ENCODE measurements around the gene PLCXD1.
"Not testable (repeated sequence)": the region's sequence is repeated elsewhere in the genome, so short reads cannot be mapped to it uniquely, and the experiment has no call there.

The PLCXD1 gene

GRCh38 chrX:351324-351641, 70.1 kb downstream of the PLCXD1 start:
- DNase-seq (ENCODE audit: low read depth), result not testable (repeated sequence)

DNA sequence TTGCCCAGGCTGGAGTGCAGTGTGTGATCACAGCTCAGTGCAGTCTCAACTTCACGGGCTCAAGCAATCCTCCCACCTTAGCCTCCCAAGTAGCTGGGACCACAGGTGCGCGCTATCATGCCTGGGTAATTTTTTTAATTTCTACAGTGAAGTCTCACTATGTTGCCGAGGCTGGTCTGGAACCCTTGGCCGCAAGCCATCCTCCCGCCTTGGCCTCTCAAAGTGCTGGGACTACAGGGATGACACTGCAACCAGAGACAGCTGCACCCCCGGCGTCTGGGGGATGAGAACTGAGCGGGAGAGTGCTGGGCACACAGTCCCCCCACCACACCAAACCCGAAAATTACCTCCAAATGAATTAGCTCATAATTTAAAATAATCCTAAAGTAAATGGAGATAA, 70.6 kb downstream of the PLCXD1 start:
- DNase-seq (ENCODE audit: low read depth), result no peak

- DNase-seq (ENCODE audit: low read depth), result no peak
Observed at GRCh38 chrX:352181-352580, 71.0 kb downstream of the PLCXD1 start.

DNA sequence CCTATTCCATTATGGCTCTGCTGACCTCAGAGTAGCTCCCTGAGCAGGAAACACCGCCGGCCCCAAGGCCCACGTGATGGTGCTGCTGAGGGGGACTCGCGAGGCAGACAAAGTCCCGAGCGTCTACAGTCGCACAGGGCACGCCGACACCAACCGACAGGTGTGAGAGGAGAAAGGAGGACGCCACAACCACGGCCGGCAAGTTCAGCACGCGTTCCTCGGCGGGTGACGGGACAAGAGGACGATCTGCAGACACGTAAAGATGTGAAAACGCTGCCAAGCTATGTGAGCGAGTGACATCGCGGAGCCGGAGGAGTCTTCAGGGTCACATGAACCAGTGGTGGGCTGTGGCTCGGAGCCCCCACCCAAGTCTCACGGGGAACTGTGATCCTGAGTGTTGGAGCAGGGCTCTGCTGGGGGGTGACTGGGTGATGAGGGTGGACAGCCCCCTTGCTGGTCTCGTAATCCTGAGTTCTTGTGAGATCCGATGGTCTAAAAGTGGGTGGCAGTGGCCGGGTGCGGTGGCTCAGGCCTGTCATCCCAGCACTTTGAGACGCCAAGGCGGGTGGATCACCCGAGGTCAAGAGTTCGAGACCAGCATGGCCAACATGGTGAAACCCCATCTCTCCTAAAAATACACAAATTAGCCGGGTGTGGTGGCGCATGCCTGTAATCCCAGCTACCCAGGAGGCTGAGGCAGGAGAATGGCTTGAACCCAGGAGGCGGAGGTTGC, 71.6 kb downstream of the PLCXD1 start:
- DNase-seq (ENCODE audit: low read depth), result no peak
